Measurements from ENCODE around the gene UBXN10. TPM values are rescaled to one million over a fixed set of nuclear protein-coding genes. Genes with fewer than 3 reads are reported as not detected.

Gene UBXN10
- total and polyA plus RNA-seq, 2 of the 8 experiments (the other 6 are each of a cell fraction or from before 2014, with no cell fraction given) = 0.43 to 0.68 TPM

GRCh38 chr1:20191266-20191825, 5.5 kb downstream of the UBXN10 start:
- Histone ChIP-seq H3K4me1 (replicated peaks in 1 of 4; ENCODE audit: control insufficient read depth in 3 of 4, insufficient read depth in 4 of 4, low read length in 3 of 4) (peaks cover 6 to 16% (median 7%) of the 10 kb centered on the region in 4 experiments; a peak in 5 of 7 replicates), H3K9me3 (ENCODE audit: insufficient read depth in 2 of 2, low read depth in 1 of 2, low read length in 1 of 2) (no peaks in the 10 kb centered on the region), H2BK20ac (ENCODE audit: low read length) (no peak overlapping the region), H2BK120ac (replicated peaks; ENCODE audit: low read depth, low read length) (no peak overlapping the region), H3K23ac (ENCODE audit: insufficient read length) (no peak overlapping the region), H2AFZ (ENCODE audit: low read length) (no peak overlapping the region), H2AK5ac (ENCODE audit: low read depth, low read length) (no peak overlapping the region), H3K27ac (ENCODE audit: low read depth, low read length) (no peak overlapping the region), H3K9ac (replicated peaks in 1 of 4; ENCODE audit: extremely low read depth in 1 of 4, low read depth in 3 of 4, low read length in 3 of 4) (no peak overlapping the region), H2BK12ac (ENCODE audit: low read depth, low read length) (no peak overlapping the region), H2BK5ac (ENCODE audit: low read depth, low read length) (no peak overlapping the region), H3K36me3 (ENCODE audit: control insufficient read depth in 2 of 4, insufficient read depth in 4 of 4, low read length in 3 of 4) (no peaks in the 10 kb centered on the region), H4K5ac (ENCODE audit: insufficient read length, low read depth, low read length) (no peak overlapping the region), H2BK15ac (ENCODE audit: low read length) (no peak overlapping the region), H3K14ac (ENCODE audit: insufficient read length) (no peak overlapping the region), H3K23me2 (ENCODE audit: low read depth, low read length) (no peaks in the 10 kb centered on the region), H4K91ac (replicated peaks; ENCODE audit: insufficient read length, low read length) (no peak overlapping the region), H3K79me2 (ENCODE audit: control insufficient read depth in 1 of 2, insufficient read depth in 2 of 2, low read length in 2 of 2) (no peaks in the 10 kb centered on the region), H3K4me3 (ENCODE audit: extremely low read depth in 1 of 4, insufficient read depth in 2 of 4, low read depth in 3 of 4, low read length in 4 of 4) (no peak overlapping the region), H3K56ac (replicated peaks; ENCODE audit: insufficient read length, low read depth, low read length) (no peak overlapping the region), H4K8ac (ENCODE audit: extremely low read depth, insufficient read depth, low read length) (no peak overlapping the region), H3K18ac (ENCODE audit: extremely low read depth, low read length) (no peak overlapping the region), H3K4me2 (ENCODE audit: insufficient read depth in 1 of 2, low read depth in 2 of 2, low read length in 2 of 2) (no peak overlapping the region), H3K79me1 (ENCODE audit: low read depth, low read length) (no peaks in the 10 kb centered on the region), H3K4ac (replicated peaks; ENCODE audit: insufficient read length, low read depth, low read length) (no peak overlapping the region), H4K20me1 (replicated peaks in 1 of 2; ENCODE audit: control insufficient read depth in 1 of 2, insufficient read depth in 2 of 2, low read length in 2 of 2) (no peaks in the 10 kb centered on the region), H3K27me3 (replicated peaks in 1 of 4; ENCODE audit: control insufficient read depth in 3 of 4, extremely low read depth in 1 of 4, insufficient read depth in 3 of 4, low read length in 3 of 4) (peaks cover 0 to 3% (median 2%) of the 10 kb centered on the region in 4 experiments; a peak in 5 of 7 replicates)
- FAIRE-seq (no peak), DNase-seq (ENCODE audit: low read depth in 1 of 2, low spot score in 2 of 2) (no peak)
- ChIA-PET POLR2A (ENCODE audit: partially characterized antibody) (interaction anchor here (1.0 kb wide), 1 partner anchor 19 kb away, joined by 3 read pairs; no protein-coding TSS in a partner anchor), CTCF (ENCODE audit: partially characterized antibody) (interaction anchor here (0.6 to 9.3 kb wide), 9 partner anchors 10 to 429 kb away, joined by 3 to 90 read pairs (median 31); no protein-coding TSS in a partner anchor)
- 90% methylated on average over 12 of the region's 12 CpGs; no CpG with 5 or more reads in 1 of the 2 experiments for WGBS, 2 experiments (ENCODE audit: extremely low coverage in 1 of 2, insufficient coverage in 1 of 2, insufficient read length in 1 of 2, insufficient replicate concordance in 2 of 2, low coverage in 1 of 2, low lambda C conversion rate in 2 of 2, missing lambda C conversion rate in 1 of 2)
- TF ChIP-seq EP300 (IDR thresholded peaks at IDR 0.05; ENCODE audit: borderline replicate concordance in 1 of 2, low read depth in 2 of 2, low read length in 2 of 2) (no peak), TAF1 (IDR thresholded peaks at IDR 0.05; ENCODE audit: low read depth, low read length) (no peak), PHF8 (conservative IDR thresholded peaks at IDR 0.05; ENCODE audit: low read depth, low read length) (no peak), MAFK (IDR thresholded peaks at IDR 0.05; ENCODE audit: low read depth, low read length) (no peak), CHD2 (IDR thresholded peaks at IDR 0.05; ENCODE audit: low read length) (no peak), ZNF274 (IDR thresholded peaks at IDR 0.05; ENCODE audit: borderline replicate concordance, extremely low read depth, low read length) (no peak), JUND (IDR thresholded peaks at IDR 0.05; ENCODE audit: low read length) (no peak)
